HG02588 (cell line): ENCODE measurements around the gene BRD1.

Experiments used
- ATAC-seq: cut with Tn5 transposase; IDR thresholded peaks from one replicate; pipeline ENCODE4 v1.9.1; 2021; ENCODE audit warnings: mild to moderate bottlenecking, moderate library complexity; ENCODE audit not compliant: unreplicated experiment

BRD1 gene

GRCh38 chr22:49754696-49755630 is 72.7 kb downstream of the BRD1 start:
- ATAC-seq: no peak

- no peak for ATAC-seq
These were observed 73.5 kb downstream of the BRD1 start for GRCh38 chr22:49753961-49754695.

GRCh38 chr22:49753276-49753890 is 74.3 kb downstream of the BRD1 start:
- ATAC-seq: no peak

GRCh38 chr22:49752598-49753091 is 75.0 kb downstream of the BRD1 start:
- ATAC-seq: no peak

- ATAC-seq: no peak
These were observed 75.6 kb downstream of the BRD1 start for GRCh38 chr22:49751966-49752597.

- no peak for ATAC-seq
These were observed 76.2 kb downstream of the BRD1 start for GRCh38 chr22:49751318-49751965.

- ATAC-seq: no peak
These were observed 77.7 kb downstream of the BRD1 start for GRCh38 chr22:49749885-49750510.

GRCh38 chr22:49749227-49749626 is 78.4 kb downstream of the BRD1 start:
- ATAC-seq: no peak

- ATAC-seq: no peak
These were observed 79.2 kb downstream of the BRD1 start for GRCh38 chr22:49748514-49748913.

GRCh38 chr22:49747716-49748115 is 80.0 kb downstream of the BRD1 start:
- ATAC-seq: no peak

GRCh38 chr22:49747130-49747529 is 80.5 kb downstream of the BRD1 start:
- ATAC-seq: no peak

GRCh38 chr22:49746065-49746464 is 81.6 kb downstream of the BRD1 start:
- ATAC-seq: no peak

GRCh38 chr22:49740242-49740641 is 87.4 kb downstream of the BRD1 start:
- ATAC-seq: no peak

- no peak for ATAC-seq
These were observed 88.5 kb downstream of the BRD1 start for GRCh38 chr22:49739138-49739537.

- no peak for ATAC-seq
These were observed 89.1 kb downstream of the BRD1 start for GRCh38 chr22:49738566-49738965.

- ATAC-seq: no peak
These were observed 89.7 kb downstream of the BRD1 start for GRCh38 chr22:49738006-49738405.

GRCh38 chr22:49737101-49737551 is 90.5 kb downstream of the BRD1 start:
- ATAC-seq: no peak

- ATAC-seq: no peak
These were observed 91.1 kb downstream of the BRD1 start for GRCh38 chr22:49736538-49736937.

GRCh38 chr22:49735901-49736421 is 91.7 kb downstream of the BRD1 start:
- ATAC-seq: no peak
